ENCODE results near the gene ZNF662.

Gene ZNF662

DNA sequence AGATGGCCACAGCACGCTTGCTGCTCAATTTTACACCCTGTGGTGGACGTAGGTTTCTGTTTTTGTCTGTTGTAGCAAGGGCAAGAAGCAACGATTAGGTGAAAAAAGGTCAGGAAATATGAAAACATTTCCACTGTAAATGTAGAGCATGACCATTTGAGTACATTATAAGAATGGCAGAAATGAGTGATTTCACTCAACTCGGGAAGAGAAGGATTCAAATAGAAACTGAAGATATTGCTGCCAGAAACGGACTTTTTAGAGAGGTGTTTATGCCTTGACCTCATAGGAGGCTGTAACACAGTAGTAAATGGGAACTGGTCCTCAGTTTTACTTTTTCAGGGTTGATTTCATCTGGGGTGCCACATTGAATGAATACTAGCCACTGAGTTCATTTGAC, 40.1 kb downstream of the ZNF662 start:
- no peak for DNase-seq

DNA sequence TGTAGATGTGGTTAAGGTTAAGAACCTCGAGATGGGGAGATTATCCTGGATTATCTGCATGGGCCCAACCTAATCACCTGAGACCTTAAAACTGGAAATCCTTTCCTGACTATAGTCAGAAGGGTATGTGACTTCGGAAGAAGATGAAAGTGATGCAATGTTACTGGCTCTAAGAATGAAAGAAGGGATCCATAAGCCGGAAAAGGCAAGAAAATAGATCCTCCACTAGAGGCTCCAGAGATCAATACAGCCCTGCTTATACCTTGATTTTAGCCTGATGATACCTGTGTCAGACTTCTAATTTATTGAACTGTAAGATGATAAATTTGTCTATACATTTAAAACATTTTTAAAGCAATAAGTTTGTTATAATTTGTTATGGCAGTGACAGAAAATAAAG, 51.6 kb downstream of the ZNF662 start:
- no peak for DNase-seq

- DNase-seq, result no peak
These were observed 54.3 kb downstream of the ZNF662 start for GRCh38 chr3:42960282-42960681.

DNA sequence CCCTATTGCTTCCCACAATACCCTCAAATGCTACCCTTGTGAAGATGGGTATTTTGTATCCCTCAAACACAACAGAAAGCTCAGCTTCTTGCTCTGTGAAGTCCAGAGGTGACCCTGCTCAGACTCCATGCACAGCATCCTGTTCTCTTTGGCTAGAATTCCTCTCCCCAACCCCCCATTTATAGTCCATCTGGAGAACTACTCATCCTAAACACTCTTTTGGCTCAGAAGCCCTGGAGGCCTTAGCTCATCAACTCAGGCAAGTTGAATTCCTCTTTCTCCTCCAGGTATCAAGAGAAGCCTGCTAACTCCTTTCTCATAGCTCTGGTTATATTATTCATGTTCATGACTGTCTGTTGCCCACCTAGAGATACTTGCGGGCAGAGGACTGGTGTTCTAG, 54.8 kb downstream of the ZNF662 start:
- no peak for DNase-seq

- peak; percentile 23 for DNase-seq
These were observed 55.7 kb downstream of the ZNF662 start for GRCh38 chr3:42961633-42962032.

GRCh38 chr3:42963269-42963668, 57.3 kb downstream of the ZNF662 start:
- no peak for DNase-seq

GRCh38 chr3:42964266-42964665, 58.3 kb downstream of the ZNF662 start:
- DNase-seq, result no peak

Measured in NCI-H748 treated with DMSO at 0.1 percent for 48 hours (cell line).